ENCODE results near the gene CHD3.

GRCh38 chr17:7841915-7842379, 46.6 kb upstream of the CHD3 start:
- TF ChIP-seq CTCF (IDR thresholded peaks at IDR 0.05; ENCODE audit: poor library complexity), result no peak
- no peak for TF ChIP-seq EZH2phosphoT487 (IDR thresholded peaks at IDR 0.05; ENCODE audit: low read depth, severe bottlenecking, unreplicated experiment)
- no peak for TF ChIP-seq EZH2 (IDR thresholded peaks at IDR 0.05; ENCODE audit: borderline replicate concordance)

Measured in hepatocyte (in vitro differentiated cells).